ENCODE data around the gene NTSR1.

Gene NTSR1

DNA sequence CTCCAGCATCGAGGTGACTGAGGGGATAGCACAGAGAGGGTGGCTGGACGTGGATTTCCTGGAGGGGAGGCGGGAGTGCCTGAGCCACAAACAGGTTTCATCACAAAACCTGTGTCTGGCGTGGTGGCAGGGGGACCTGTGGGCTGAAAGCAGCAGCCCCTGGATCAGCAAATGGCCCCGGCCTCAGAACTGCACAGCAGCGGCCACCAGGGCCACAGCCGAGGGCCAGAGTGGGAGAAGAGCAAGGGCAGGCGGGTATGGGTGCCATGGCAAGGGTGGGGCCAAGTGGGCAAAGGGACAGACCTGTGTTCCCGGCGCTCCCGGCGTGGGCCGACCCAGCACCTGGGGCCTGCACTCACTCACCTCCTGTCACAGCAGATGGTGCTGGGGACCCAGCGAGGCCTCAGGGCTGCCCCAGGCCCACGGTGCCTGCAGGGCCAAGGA is 19.0 kb downstream of the NTSR1 start:
- no peak for DNase-seq

DNA sequence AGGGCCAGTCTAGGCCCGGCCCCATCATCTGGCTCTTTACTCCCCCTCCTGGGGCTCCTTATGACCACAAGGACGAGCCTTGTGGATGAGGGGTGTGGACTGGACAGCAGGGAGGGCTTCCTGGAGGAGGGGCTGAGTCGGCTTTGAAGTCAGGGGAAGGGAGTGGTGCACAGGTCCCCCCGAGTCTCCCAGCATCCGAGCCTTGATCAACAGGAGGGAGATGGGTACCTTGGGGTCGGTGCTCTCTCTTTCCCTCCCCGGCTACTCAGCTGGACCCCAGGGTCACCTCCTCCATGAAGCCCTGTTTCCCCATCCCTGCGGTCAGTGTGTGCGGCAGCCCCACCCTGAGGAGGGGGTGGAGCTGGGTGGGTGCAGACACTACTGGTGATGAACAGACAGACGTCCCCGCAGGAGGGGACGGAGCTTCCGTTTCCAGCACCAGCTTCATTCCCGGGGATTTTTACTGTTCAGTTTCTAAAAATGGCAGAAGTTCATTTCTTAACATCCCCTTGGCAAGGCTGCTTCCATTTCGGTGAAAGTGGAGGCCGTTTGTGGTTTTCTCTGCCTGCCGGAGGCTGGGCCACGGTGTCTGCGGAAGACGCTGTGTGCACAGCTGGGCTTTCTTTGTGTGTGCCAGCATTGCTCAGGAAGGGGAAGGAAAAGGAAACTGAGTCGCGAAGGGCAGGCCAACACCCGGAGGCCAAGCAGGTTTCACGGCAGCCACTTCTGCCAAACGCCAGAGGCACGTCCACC is 19.6 kb downstream of the NTSR1 start:
- DNase-seq, result no peak

DNA sequence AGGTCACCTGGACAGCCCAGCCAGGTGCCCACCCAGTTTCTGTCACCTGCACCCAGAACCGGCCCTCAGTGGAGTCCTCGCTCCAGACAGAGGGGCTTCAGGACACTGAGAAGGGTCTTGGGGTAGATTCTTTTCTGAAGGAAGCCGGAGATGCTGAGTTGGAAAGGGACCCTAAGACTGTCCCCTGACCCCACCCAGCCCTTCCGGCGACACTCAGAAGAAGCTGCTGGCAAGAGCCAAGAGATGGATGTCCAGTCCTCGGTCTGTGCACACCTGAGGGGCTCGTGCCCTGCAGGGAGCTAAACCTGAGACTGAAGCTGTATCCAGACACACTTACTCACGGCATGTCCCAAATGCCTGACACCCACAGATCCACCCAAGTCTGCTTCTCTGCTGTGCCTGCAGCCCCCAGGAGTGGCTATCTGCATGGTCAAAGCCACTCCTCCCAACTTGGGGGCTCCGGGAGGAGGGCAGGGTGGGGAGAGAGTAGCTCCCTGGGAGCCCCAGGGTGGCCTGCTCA is 20.2 kb downstream of the NTSR1 start:
- no peak for DNase-seq

DNA sequence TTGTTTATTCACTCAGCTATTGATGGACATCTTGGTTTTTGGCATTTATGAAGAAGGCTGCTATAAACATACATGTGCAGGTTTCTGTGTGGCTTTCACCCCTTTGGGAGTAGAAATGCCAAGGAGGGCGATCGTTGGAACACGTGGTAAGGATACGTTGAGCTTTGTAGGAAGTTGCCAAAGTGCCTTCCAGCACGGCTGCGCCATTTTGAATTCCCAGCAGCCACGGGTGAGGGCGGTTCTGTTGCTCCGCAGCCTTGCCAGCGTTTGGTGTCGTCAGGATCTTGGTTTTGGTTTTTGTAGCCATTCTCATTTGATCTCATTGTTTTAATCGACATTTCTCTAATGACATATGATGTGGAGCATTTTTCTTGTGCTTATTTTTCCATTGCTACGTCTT is 21.8 kb downstream of the NTSR1 start:
- DNase-seq, result no peak

DNA sequence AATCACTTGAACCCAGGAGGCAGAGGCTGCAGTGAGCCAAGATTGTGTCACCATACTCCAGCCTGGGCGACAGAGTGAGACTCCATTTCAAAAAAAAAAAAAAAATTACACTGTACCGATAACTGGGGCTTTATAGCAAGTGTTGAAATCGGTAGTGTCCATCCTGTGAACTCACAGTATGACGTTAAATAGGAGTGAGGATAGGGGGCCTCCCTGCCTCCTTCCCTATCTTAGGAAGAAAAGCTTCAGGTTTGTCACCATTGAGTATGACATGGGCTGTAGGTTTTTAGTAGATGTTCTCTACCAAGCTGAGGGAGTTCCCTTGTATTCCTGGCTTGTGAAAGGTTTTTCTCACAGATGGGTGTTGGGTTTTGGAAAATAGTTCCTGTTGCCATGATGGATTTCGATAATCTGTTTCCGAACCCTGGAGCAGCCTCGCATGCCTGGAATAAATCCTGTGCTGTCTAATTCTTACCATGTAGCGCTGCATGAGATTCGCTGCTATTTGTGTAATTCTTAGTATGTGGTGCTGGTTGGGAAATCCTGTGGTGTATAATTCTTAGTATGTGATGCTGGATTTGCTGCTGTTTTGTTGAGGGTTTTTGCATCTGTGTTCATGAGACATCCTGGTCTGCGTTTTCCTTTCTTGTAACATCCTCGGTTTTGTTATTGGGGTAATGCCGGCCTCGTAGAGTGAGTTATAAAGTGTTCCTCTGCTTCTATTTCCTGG is 23.6 kb downstream of the NTSR1 start:
- DNase-seq, result no peak

DNA sequence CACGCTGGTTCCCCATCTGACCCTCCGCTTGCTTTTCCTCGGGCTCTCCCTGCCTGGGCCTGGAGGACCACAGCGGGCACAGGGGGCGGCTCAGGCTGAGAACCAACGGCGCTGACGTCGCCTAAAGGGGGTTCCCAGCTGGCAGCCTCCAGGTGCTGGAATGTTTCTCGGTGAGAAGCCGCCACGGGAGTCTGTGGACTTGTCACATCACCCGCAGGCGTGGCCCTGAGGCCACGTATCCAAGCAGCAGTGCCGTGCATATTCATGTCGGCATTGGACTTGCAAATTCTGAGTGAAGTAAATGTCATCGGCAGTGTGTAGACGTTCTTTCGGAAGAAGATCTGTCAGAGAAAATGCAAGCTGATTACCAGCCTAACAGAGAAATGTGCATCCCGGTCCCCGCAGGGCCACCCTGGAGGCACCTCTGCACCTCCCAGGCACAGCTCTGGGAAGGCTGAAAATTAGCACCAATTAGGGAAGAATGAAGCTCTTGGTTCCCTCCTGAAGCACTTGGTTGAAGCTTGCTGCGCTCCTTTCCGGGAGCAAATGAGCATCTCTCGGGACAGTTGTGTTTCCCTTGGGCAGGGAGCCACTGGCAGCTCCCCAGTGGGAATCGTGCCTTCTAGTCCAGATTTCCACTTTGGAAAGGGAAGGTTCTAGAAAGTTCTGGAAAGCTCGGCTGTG is 24.3 kb downstream of the NTSR1 start:
- no peak for DNase-seq

DNA sequence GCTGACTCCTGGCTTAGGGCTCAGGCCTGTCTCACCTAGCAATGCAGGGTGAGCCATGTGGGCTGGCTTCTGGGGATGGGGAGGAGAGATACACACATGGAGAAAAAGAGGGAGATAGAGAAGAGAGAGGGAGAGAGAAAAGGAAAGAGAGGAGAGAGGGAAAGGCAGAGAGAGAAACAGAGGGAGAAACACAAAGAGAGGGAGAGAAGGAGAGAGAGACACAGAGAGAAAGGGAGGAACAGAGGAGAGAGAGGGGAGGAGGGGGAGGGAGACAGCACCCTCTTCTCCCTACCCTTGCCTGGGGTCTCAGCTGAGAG is 24.8 kb downstream of the NTSR1 start:
- DNase-seq, result no peak

DNA sequence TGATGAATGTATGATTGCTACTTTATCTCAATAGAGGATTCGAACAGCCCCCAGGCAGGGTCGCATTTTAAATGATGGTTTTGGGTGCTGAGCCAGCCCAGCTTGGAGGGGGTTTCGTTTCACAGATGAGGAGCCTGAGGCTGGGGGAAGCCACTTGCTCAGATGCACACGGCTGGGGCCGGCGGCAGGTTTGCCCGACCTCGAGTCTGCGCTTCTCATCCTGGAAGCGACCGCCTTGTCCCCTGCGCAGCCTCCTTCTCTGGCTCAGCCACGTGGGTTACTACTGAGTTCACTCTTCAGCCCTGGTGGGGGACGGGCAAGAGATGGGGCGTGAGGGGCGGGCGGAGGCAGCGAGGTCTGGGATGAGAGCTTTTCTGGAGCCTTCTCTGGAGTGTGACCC is 25.3 kb downstream of the NTSR1 start:
- DNase-seq, result no peak

DNA sequence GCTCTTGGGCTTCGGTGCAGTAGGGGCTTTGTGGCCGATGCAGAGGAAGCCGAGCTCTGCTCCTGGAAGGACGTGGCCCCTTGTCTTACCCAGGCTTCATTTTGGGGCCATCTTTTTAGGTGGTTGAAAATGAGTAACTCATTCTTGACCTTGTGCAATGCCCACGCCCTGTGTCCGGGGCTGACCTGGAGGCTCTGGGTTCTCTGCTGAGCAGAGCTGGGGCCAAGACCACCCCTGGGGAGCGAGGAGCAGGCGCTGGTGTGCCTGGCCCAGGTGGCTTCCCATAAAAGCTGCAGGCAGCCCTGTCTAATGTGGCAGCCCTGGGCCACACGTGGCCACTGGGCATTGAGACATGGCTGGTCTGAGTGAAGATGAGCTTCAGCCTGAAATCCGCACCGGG is 25.7 kb downstream of the NTSR1 start:
- no peak for DNase-seq

DNA sequence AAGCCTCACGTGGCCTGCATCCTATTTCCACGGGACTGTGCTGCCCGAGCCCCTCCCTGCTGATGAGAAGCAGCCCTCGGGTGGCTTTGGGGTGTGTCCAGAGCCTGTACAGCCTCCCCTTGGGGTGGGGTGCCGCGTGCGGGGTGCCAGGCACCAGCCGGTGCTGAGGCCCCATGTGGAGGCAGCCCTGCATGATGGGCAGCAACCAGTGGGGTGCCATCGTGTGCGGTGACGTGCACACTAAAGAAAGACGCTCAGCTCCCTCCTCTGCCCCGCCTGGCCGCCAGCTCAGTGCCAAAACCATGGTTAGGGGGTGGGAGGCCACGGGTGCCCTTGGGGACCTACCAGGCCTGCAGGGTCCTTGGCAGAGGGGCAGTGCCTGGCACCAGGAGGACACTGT is 26.2 kb downstream of the NTSR1 start:
- DNase-seq, result no peak

DNA sequence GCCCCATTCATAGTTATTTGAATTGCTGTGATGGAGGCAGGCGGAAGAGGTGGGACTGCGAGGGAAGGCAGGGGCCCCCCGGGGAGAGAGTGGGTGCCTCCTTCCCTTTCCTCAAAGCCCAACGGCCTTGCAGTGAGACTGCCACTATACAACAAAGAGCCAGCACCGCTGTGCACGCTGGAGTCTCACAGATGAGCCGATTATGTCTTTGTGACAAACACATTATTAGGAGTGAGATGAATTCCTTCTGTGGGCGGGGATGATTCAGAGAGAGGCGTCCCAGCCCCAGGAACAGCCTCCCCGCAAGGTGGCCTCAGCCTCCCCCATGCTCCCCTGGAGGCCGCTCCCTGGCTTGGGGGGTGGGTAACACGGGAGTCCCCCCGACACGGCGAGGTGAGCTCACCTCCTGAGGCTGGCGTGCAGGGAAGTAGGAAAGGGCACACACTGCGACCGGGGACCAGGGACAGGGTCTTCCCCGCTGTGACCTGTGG is 26.7 kb downstream of the NTSR1 start:
- no peak for DNase-seq

DNA sequence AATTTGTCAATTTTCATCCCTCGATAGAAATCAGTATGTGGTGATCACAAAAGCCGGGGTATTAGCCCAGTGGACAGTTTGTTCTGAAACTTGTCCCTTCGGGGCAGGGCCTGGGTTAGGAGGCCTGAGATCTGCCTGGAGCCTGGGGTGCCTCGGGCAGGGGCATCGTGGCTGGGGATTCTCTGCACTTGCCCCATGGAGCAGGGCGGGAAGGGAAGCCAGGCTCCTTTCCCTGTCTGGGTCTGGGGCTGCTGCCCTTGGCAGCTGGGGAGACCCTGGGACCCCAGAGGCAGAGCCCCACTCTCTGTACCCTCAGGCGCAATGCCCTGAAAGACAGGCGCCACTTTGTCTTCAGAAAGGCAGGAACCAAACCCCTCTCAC is 27.4 kb downstream of the NTSR1 start:
- no peak for DNase-seq

DNA sequence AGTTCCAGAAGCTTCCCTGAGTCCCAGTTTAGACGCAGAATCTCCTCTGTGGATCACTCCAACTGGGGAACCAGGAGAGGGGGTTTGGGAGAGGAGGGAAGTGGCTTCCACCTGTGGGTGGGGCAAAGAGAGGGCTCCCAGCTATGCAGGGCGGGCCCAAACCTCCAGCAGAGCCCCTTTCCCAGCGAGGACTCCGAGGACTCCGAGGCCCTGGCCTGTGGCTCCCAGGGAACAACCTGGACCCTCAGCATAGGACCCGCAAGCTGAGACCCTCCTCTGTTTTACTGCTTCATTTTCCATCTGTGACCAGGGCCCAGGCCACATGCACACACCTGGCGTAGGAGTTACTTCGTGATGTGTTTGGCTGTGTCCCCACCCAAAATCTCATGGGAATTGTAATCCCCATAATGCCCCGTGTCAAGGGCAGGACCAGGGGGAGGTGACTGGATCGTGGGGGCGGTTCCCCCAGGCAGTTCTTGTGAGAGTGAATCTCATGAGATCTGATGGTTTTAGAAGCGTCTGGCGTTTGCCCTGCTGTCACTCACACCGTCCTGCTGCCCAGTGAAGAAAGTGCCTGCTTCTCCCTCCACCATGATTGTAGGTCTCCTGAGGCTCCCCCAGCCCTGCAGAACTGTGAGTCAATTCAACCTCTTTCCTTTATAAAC is 27.9 kb downstream of the NTSR1 start:
- DNase-seq, result no peak

DNA sequence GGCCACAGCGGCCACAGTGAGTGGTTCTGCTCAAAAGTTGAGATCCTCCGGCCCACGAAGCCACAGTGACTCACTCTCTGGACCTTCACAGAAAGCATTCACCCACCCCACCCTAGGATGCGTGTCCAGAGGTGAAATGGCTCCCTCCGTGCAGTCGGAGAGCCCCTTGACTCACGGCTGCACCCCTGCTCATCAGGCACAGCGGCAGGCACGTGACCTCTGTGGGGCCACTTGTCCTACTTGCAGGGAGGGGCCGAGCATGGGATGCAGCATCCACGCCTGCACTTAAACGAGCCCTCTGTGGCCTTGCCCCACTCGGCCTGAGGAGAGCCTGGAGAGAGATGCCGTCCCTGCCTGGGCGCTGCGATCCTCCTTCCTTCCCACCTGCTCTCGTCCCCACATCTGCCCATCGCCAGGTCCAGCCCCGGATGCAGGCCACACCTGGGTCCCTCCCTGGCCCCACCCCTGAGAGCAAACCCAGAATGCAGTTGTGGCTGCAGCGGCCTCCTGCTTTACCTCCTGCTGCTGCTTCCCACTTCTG is 28.7 kb downstream of the NTSR1 start:
- no peak for DNase-seq

DNA sequence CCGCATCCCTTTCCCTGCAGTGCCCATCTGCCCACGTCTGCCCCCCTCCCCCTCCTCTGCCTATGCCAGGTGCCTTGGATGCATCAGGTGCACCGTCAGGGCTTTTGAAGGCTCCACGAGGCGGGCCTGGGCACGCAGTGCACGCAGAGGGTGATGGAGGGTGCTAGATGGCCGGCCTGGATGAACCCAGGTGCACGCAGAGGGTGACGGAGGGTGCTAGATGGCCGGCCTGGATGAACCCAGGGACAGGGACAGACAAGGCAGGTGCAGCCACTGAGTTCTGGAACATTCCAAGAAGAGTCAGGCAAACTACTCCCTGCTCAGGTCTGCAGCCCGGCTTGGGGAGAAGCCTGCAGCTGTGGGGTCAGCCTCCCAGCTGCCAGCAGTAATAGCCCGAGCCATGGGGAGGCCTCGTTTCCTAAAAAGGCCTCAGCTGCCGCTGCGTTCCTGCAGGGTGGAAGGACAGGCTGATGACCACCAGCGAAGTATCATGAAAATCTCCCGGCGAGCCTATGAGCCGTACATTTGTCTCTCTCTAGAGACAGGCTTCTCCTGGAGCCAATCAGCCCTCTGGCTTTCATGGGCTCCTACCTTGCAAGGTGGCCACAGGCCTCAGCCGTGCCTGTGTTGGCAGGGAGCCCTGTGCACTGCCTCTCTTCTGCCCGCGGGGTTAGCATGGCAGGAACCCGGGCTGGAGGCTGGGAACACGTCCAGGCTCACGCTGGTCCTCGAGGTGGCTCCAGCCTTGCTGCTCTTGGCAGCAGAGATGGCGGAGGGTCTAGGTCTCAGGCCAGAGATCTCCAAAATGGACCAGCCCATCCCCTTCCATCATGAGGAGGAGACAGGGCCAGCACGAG is 29.6 kb downstream of the NTSR1 start:
- DNase-seq, result no peak

DNA sequence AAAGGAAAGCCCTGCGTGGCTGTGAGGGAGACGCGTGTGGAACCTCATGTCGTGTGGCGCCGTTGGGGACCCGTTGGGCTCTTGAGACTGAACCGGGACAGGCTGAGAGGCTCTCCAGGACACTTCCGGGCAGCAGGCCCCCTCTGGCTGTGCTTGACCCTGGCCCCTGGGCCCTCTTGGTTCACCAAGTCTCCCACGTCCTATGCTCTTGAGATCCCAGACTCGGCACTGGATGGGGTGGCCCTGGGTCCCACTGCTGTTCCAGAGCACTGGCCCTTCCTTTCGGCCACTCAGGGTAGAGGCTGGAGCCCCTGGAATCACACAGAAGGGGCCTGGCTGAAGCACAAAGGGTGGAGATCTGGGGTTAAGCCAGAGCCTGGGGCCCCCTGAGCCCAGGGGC is 30.4 kb downstream of the NTSR1 start:
- no peak for DNase-seq

DNA sequence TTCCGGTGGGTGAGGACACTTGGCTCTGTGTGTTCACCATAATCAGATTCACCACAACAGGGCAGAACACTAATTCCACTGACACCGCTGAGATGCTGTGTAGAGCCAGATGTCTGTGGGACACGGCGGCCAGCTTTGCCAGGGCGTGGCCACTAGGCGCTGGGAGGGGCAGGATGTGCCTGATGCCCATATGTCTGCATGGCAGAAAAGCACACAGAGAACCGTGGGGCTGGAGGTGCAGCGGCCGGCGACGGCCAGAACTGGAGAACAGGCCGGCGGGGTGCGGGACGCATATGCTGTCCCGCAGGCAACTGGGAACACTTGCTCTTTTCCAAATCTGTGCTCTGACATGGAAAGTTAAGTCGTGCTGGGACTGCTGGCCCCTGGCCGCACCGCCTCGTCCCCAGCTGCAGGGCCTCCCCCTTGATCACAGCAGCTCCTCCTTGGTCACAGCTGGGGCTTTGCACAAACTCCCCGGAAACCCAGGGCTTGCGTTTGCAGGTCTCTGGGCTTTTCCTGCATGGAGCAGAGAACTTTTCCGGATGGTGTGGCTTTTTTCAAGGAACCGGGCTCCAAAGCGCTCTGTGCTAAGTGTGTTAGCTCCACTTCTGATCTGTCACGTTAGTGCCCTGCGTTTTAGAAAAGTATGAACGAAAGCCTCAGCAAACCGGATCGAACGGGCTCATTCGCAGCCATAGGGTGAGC is 31.1 kb downstream of the NTSR1 start:
- no peak for DNase-seq

DNA sequence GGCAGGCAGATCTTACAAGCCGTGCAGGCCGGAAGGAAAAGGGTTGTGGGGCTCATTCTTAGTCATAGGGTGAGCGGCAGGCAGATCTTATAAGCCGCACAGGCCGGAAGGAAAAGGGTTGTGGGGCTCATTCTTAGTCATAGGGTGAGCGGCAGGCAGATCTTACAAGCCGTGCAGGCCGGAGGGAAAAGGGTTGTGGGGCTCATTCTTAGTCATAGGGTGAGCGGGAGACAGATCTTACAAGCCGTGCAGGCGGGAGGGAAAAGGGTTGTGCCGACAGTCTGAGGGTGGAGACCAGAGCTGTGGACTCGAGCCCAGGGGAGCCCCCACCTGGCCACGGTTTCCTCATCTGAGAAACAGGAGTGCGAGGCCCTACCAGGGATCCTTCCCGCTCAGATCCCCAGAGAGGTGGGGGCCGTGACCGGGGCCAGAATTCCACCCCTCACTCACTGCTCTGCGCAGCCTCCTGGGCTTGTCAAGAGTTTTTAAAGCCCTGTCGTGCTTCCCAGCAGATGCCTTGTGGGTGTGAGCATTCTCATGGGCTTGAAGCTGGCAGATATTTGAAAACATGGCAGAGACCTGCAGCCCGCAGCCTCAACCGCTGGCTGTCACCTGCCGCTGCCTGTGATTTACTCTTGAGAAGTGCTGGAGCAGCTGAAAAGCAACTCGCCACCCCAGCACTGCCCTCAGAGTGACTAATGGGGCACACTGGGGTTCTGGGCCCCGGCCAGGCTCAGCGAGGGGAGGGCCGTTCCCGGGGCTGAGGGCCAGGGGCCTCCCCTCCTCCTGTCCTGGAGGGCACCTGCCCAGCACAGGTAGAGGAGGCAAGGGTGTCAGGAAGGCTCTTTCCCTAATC is 31.9 kb downstream of the NTSR1 start:
- DNase-seq, result no peak

DNA sequence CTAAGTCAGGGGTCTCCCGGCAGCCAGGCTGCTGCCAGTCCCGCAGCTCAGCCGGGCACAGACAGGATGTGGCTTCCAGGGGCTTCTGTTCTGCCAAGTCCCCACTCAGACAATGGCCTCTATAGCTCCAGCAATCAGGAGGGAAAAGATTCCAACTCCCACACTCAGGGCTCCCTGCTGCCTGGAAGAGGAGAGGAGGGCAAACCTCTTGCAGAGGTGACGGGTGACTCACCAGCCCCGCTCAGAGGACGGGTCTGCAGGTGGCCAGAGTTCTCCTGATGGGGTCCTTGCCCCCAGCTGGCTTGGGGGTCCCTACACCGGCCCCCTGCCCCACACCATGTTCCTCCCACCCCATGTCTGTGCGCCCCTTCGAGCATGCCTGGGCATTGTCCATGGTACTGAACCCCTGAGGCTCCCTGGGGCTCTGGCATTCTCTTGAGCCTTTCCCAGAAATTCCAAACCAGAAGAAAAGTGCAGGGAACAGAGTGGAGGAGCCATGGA is 32.6 kb downstream of the NTSR1 start:
- DNase-seq, result no peak

Measured in SHP77 (cell line).